Right ventricle myocardium inferior (tissue), 1 donor: ENCODE measurements around the gene CHL1. TPM values are rescaled to one million over a fixed set of nuclear protein-coding genes. Genes with fewer than 3 reads are reported as not detected.

Experiments
- ATAC-seq: fragments of 200-7000 bp; cut with Tn5 transposase; one replicate; pipeline ENCODE4 v1.9.1; 2020; ENCODE audit warnings: mild to moderate bottlenecking, moderate library complexity
- DNase-seq: peaks from one replicate; pipeline ENCODE4 v3.0.0; 2021; ENCODE audit errors: missing footprints
- intact Hi-C: fragments of 100-400 bp; cut with DNase I; formaldehyde crosslinking; loops from one replicate; pipeline ENCODE4 v1.11.0; 2022
- total RNA-seq: library from RNA; stranded (reverse); fragmentation: NEBNext Ultra II Directional; extraction: Animal tissue kit (Norgen Biotek cat#: 25700); gene quantifications from one replicate; pipeline ENCODE4 v1.2.1, GENCODE V29; 2021
- donor health status: DM: no; HTN: yes; CAD: no; lungs with severe emphysema.

Gene CHL1
- total RNA-seq, 1 donor from 2014 or later: 24.8 TPM

DNA sequence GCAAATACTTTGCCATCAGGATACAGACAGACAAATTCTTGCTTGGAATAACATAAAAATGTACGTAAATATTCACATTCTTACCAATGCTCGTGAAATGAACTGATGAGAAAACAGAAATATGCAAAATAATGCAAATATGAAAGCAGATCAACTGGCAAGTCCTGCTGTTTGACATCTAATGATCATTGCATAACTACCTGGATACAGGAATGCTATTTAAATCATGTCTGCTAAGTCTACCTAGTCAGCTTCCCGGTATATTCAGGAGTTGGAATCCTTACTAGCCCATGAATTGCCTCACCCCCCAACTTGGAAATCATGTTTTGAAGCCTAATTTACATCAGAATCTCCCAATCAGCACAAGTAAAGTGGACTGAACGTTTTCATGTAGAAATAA lies 230.6 kb downstream of the CHL1 start:
- ATAC-seq (no peak), DNase-seq (no peak)
- intact Hi-C loops: no loop called here

DNA sequence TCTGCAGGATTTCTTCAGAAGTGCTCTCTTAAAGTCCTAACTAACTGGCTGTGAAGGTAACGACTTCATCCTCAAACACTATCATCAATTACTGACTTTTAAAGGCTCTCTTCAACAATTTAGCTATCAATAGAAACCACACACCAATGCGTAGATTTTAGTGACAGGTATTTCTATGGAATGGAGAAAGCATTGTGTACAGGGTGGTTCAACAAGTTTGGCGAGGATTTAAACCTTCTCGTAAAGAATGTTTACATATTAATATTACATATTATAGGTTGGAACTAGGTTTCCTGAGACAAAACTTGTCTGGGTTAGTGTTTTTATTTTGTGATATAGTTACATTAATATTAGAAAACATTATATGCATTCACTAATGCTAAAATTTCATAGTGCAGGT lies 233.6 kb downstream of the CHL1 start:
- no peak for DNase-seq
- no peak for ATAC-seq
- intact Hi-C loops: no loop called here

- no peak for ATAC-seq
- intact Hi-C loops: no loop called here
- DNase-seq: no peak
Measured at GRCh38 chr3:435161-435560, 238.6 kb downstream of the CHL1 start.

DNA sequence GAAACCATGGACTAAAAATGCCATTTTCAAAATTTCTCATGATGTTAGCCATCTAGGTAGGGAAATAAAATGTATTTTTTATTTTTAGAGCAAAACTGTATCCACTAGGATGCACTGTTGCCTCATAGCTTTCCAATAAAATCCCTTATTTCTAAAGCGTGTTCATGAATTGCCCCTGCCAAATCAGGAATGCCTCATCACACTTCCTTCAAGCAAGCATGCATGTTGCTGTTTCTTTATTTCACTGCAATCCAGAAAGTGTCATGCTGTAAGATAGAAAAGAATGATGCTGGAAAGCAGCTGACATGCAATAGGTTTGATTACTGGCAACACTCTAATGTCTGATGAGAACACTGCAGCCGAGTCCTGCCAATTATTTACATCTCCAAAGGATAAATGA lies 239.5 kb downstream of the CHL1 start:
- no peak for DNase-seq
- intact Hi-C loops: no loop called here
- ATAC-seq: no peak

- no peak for ATAC-seq
- intact Hi-C loops: no loop called here
Measured at GRCh38 chr3:440826-441225, 244.3 kb downstream of the CHL1 start.

GRCh38 chr3:445960-446359 lies 249.4 kb downstream of the CHL1 start:
- intact Hi-C loops: no loop called here
- no peak for ATAC-seq
- no peak for DNase-seq

More at GRCh38 chr3:440826-441225, 244.3 kb downstream of the CHL1 start:
- DNase-seq: no peak

GRCh38 chr3:447671-448070 lies 251.1 kb downstream of the CHL1 start:
- no peak for DNase-seq
- intact Hi-C loops: no loop called here
- ATAC-seq: no peak

- DNase-seq: no peak
- intact Hi-C loops: no loop called here
- ATAC-seq: no peak
Measured at GRCh38 chr3:449711-450110, 253.1 kb downstream of the CHL1 start.

DNA sequence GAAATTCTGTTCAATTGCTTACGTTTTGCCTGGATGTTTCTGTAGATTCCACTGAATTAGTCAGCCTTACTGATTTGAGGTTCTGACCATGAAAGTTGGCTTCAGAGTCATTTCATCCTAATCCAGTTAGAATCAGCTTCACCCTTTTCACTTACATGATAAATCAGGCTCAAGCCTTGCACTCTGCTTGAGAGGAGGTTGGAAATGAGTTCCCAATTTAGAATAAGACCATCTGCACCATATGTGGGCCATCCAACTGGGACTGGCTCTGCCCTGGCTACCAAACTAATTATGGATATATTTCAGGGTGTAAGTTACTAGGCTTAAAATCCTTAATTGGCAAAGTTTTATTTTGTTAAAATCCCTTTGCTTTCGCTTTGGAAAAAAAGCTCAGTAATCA lies 255.7 kb downstream of the CHL1 start:
- DNase-seq (no peak), ATAC-seq (no peak)
- intact Hi-C loops: no loop called here

DNA sequence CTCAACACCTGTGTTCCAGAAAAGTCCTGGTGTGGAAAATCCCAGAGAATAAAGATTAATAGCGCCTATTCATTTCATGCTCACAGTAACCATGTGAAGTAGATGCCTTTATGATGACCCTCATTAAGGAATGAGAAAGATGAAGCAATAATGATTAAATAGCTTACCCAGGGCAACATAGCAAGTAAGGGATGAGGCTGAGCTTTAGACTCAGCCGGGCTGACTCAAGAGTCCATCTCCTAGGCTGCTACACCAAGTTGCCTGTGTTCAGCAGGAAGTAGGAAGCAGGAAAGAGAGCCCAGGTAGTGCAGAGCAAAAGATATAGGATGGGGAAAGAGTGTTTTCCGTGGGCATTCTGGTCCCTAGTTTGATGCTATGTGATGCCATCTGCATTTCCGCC lies 256.5 kb downstream of the CHL1 start:
- DNase-seq (no peak), ATAC-seq (no peak)
- intact Hi-C loops: no loop called here

GRCh38 chr3:454986-455385 lies 258.4 kb downstream of the CHL1 start:
- DNase-seq: no peak
- ATAC-seq: no peak
- intact Hi-C loops: no loop called here

GRCh38 chr3:458124-458523 lies 261.6 kb downstream of the CHL1 start:
- intact Hi-C loops: no loop called here
- DNase-seq (no peak), ATAC-seq (no peak)

- no peak for ATAC-seq
- intact Hi-C loops: no loop called here
- DNase-seq: no peak
Measured at GRCh38 chr3:458653-459310, 262.2 kb downstream of the CHL1 start.
